Activated T-cell treated with anti-CD3 and anti-CD28 coated beads, Interleukin-2, amount 50 U/mL, for 24 hours (primary cell): ENCODE data around the gene IPCEF1.
A peak's percentile ranks its signal among the peaks of the same experiment; 100 is the strongest.
"Not testable (repeated sequence)": the region's sequence is repeated elsewhere in the genome, so short reads cannot be mapped to it uniquely, and the experiment has no call there.

ENCODE experiments used
- DNase-seq: peaks from one replicate; pipeline ENCODE4 v3.0.0-alpha.2; 2020
- H3K27ac Mint-ChIP-seq: 2 replicates; pipeline ENCODE4 v1.8.0; 2020; ENCODE audit warnings: mild to moderate bottlenecking, mixed read lengths
- H3K27me3 Mint-ChIP-seq: 2 replicates; pipeline ENCODE4 v1.8.0; 2020; ENCODE audit warnings: mixed read lengths
- H3K36me3 Mint-ChIP-seq: 2 replicates; pipeline ENCODE4 v1.8.0; 2020; ENCODE audit warnings: low read depth, mixed read lengths
- H3K4me1 Mint-ChIP-seq: 2 replicates; pipeline ENCODE4 v1.8.0; 2020; ENCODE audit warnings: low read depth, mixed read lengths
- H3K4me3 Mint-ChIP-seq: 2 replicates; pipeline ENCODE4 v1.8.0; 2020; ENCODE audit warnings: mild to moderate bottlenecking, moderate library complexity, mixed read lengths
- H3K9me3 Mint-ChIP-seq: 2 replicates; pipeline ENCODE4 v1.8.0; 2020; ENCODE audit warnings: mixed read lengths

The IPCEF1 gene

DNA sequence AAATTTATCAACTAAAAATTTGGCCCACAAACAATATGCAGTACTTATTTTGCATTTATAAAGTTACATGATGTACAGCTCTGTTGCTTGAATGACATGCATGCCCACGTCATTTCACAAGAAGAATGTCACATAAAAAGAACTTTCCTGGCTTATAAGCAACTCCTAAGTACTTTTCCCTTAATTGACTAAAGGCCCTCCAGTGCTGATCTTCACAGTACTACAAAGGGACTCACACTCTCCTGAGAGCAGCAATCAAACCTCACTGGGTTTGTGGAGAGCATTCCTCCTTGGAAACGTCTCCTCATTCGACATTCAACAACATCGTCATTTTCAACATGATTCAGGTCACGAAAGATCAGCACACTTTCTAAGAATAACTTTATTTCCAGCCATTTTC, 111.1 kb downstream of the IPCEF1 start:
- DNase-seq: no peak
- H3K4me3 Mint-ChIP-seq: peak overlapping the region; percentile 88
- H3K36me3 Mint-ChIP-seq: peaks cover 22% of the 10 kb centered on the region
- H3K27me3 Mint-ChIP-seq: no peaks in the 10 kb centered on the region
- peaks cover 2% of the 10 kb centered on the region for H3K9me3 Mint-ChIP-seq
- peak overlapping the region; percentile 96 for H3K27ac Mint-ChIP-seq
- peaks cover 89% of the 10 kb centered on the region for H3K4me1 Mint-ChIP-seq

DNA sequence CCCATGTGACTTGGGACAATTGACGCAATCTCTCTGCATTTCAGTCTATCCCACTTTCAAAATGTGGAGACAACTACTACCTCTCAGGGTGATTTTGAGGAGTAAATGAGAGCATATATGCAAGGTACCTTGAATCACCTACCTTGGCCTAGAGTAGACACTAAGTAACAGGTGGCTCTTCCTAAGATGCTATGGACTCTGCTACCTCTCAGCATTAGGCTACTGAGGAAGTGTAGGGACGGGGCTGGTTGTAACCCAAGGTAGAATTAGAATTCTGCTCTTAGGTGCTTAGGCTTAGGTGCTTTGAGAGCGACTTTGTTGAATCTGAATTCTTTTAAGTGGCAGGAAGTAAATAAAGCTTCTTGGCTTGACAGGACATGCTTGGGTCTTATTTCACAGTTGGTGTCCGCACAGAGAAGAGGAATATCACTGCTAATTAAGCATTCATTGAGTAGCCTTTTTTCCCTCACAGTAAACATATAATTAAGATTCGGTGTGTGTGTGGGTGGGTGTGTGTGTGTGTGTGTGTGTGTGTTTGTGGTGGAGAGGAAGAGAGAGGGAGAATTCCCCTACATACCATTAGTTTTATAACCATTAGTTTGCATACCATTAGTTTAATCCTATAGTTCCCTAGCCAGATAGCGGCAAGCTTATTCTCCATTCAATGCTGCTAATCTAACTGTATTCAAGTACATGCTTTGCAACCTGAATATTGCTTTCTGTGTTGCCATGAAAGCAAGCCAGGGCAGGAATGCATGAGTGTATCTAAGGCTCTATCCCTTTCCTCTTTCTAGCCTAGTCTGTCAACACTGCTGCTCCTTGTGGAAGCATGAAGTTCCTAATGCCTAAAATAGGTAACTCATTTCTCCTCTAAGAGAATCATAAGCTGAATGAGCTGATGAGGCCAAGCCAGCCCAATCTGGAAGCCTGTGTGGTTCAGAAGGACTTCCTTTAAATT, 112.5 kb downstream of the IPCEF1 start:
- no peak for DNase-seq
- Mint-ChIP-seq H3K9me3 (peaks cover 2% of the 10 kb centered on the region), H3K36me3 (peaks cover 22% of the 10 kb centered on the region), H3K27me3 (no peaks in the 10 kb centered on the region), H3K4me1 (peaks cover 90% of the 10 kb centered on the region), H3K27ac (peak overlapping the region; percentile 96), H3K4me3 (peak overlapping the region; percentile 88)

DNA sequence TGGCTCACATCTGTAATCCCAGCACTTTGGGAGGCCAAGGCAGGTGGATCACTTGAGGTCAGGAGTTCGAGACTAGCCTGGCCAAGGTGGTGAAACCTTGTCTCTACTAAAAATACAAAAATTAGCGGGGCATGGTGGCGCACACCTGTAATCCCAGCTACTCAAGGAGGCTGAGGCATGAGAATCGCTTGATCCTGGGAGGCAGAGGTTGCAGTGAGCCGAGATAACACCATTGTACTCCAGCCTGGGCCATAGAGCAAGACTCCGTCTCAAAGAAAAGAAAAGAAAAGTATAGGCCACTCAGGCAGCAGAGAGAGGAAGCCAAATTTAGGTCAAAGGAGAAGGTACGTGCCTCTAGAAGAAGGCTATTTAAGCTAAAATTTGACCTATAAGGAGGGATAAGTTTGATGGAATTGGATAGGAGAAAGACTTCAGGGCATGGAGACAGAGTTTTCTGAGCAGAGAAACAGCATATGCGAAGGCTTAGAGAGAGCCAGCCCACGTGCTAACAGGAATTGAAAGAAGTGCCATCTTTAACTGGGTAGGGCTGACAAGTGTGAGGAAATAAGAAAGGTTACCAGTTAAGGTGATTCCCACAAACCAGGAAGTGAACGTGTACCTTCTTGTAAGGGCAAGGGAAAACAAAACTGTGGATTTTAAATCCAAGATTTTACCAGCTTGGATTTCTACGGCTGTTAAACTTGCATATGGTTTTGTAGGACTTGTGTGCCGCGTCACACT, 113.8 kb downstream of the IPCEF1 start:
- Mint-ChIP-seq H3K9me3 (peaks cover 2% of the 10 kb centered on the region), H3K27ac (peak overlapping the region; percentile 96), H3K27me3 (no peaks in the 10 kb centered on the region), H3K4me1 (peaks cover 85% of the 10 kb centered on the region), H3K36me3 (peaks cover 22% of the 10 kb centered on the region), H3K4me3 (peak overlapping the region; percentile 88)
- no peak for DNase-seq

DNA sequence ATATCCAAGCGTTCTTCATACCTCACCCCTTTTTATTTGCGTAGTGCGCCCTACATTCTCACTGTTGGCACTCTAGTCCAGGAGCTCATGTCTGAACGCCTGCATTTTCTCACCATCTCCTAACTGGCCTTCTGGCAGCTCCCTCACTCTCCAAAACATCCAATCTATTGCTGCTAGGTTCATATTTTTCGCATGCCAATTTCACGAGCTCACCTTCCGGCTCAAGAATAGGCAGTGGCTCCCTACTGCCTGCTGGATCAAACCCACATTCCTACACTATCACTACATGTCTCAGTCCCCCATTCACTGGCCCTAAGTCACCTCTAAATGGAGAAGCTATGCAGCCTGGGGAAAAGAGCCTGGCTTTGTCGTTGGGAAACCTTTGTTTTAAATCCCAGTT, 115.0 kb downstream of the IPCEF1 start:
- Mint-ChIP-seq H3K9me3 (peaks cover 2% of the 10 kb centered on the region), H3K27ac (peak overlapping the region; percentile 96), H3K4me3 (peak overlapping the region; percentile 50), H3K4me1 (peaks cover 86% of the 10 kb centered on the region), H3K36me3 (peaks cover 18% of the 10 kb centered on the region), H3K27me3 (no peaks in the 10 kb centered on the region)
- no peak for DNase-seq

DNA sequence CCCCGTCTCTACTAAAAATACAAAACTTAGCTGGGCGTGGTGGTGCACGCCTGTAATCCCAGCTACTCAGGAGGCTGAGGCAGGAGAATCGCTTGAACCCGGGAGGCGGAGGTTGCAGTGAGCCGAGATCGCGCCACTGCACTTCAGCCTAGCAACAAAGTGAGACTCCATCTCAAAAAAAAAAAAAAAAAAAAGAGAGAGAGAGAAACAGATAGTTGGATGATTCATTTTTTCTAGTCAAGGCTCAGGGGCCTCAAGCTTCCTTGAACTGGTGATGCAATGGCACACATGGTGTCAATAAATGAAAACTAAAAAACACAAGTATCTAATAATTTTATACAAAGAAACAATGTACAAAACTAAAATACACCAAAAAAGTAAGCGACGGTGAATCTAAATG, 115.5 kb downstream of the IPCEF1 start:
- H3K36me3 Mint-ChIP-seq: peaks cover 18% of the 10 kb centered on the region
- H3K9me3 Mint-ChIP-seq, DNase-seq, H3K27me3 Mint-ChIP-seq: not testable (repeated sequence)
- peak overlapping the region; percentile 96 for H3K27ac Mint-ChIP-seq
- peaks cover 86% of the 10 kb centered on the region for H3K4me1 Mint-ChIP-seq
- peak overlapping the region; percentile 50 for H3K4me3 Mint-ChIP-seq

DNA sequence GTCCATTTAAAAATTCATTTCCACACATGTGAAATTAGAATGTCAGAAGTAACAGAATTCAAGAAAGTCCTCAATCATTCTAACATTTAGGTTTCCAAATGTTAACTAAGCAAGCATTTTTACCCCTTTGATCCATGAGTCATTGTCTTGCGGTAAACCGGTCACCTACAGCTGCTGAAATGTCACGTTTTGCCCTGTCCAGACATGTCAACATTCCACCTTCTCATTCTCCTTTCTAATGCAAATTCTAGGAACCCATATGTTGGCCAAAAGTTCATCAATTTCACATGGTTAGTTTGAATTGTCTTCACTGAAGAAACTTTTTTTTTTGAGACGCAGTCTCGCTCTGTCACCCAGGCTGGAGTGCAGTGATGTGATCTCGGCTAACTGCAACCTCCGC, 117.2 kb downstream of the IPCEF1 start:
- Mint-ChIP-seq H3K4me1 (peaks cover 84% of the 10 kb centered on the region), H3K27me3 (no peaks in the 10 kb centered on the region), H3K36me3 (peaks cover 18% of the 10 kb centered on the region), H3K4me3 (peak overlapping the region; percentile 55), H3K9me3 (peaks cover 2% of the 10 kb centered on the region), H3K27ac (peak overlapping the region; percentile 87)
- no peak for DNase-seq

DNA sequence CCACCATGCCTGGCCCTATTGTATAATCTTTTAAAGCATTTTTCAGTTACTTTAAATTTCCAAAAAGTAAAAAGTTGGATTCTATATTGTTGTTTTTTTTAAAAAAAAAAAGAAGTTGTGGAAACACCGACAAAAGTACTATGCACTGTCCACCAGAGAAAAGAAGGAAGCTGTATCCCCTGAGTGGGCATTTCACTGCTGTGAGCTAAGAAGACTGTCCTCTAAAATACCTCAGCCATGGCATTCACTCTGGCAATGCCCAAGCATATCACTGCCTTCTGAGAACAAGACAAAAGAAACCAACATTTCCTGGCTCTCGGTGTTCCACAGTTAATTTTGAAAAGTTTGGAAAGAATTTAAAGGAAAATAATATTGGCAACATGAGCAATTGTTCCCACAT, 117.8 kb downstream of the IPCEF1 start:
- peaks cover 2% of the 10 kb centered on the region for H3K9me3 Mint-ChIP-seq
- peak overlapping the region; percentile 87 for H3K27ac Mint-ChIP-seq
- peaks cover 18% of the 10 kb centered on the region for H3K36me3 Mint-ChIP-seq
- no peak for DNase-seq
- peak overlapping the region; percentile 55 for H3K4me3 Mint-ChIP-seq
- peaks cover 84% of the 10 kb centered on the region for H3K4me1 Mint-ChIP-seq
- no peaks in the 10 kb centered on the region for H3K27me3 Mint-ChIP-seq

DNA sequence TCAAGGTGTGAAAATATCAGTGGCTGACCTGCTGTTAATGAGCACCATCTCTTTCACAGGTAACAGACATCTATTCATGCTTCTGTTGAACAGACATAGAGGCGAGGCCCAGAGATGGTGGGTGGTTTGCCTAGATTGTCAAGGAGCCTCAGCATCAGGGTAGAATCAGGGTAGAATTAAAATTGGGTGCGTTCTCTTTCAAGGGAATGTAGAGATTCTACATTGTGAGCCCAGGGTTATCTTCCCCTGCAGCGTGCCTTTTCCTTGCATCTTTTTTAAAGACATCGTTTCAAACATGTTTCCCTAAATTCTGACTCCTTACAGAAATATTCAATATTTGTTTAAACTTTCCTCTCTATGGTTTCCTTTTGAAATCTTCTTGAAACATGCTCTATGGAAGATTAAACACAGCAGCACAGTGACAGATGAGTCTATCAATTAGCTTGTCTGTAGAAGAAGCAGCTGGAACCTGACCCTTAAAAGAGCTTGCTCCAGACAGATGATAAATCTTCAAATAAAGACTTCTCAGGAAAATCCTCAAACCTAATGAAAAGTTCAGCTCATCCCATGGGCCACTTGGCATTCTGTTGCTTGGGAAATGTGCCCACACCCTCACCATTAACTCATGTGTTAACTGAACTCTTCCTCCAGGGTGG, 119.8 kb downstream of the IPCEF1 start:
- H3K4me3 Mint-ChIP-seq: no peak overlapping the region
- DNase-seq: no peak
- H3K36me3 Mint-ChIP-seq: peaks cover 7% of the 10 kb centered on the region
- no peak overlapping the region for H3K27ac Mint-ChIP-seq
- peaks cover 84% of the 10 kb centered on the region for H3K4me1 Mint-ChIP-seq
- no peaks in the 10 kb centered on the region for H3K9me3 Mint-ChIP-seq
- H3K27me3 Mint-ChIP-seq: no peaks in the 10 kb centered on the region

DNA sequence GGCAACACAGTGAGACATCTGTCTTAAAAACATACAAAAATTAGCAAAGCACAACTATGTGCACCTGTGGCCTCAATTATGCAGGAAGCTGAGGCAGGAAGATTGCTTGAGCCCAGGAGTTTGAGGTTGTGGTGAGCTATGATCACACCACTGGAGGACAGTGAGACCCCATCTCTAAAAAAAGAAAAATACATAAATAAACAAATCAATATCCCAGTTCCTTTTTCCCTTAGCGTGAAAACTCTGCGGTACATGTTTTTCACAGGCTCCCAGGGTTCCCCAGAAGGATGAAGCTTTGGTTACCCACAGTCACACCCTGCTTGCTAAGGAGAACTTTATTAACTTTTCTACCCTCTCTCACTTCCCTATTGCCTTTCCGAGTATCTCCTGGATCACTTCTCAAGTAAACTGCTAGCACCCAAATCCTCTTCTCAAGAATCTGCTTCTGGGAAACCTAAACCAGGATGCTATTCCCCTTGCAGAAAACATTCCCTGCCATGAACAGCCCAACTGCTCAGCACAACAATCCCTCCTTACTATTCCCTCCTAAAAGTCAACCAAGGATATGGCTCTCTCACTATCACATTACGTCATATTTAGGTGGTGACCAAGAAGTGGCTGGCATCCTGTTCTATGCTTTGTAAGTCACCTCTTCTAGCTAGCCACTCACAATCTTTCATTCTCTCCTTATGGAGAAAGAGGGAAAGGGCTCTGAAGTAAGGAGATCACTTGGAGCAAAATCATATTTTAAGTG, 122.4 kb downstream of the IPCEF1 start:
- no peak for DNase-seq

DNA sequence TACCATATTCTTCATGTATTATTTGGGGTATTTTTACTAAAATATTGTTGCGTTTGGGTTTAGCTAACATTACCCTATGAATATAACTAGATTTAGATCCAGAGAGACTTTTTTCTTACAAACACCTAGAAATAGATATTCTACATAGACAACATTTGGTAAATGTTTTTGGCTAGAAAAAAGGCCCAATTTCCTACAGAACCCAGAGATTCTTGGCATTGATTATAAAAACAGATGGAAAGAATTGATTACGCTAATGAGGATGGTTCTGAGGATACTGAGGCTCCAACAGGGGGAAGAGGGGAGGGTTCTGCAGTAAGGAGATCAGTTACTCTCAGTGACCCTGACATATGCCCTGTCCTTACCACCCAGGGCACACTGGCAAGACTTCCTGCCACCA, 123.2 kb downstream of the IPCEF1 start:
- Mint-ChIP-seq H3K27ac (peak overlapping the region; percentile 87), H3K4me1 (peaks cover 84% of the 10 kb centered on the region), H3K36me3 (peaks cover 13% of the 10 kb centered on the region), H3K27me3 (no peaks in the 10 kb centered on the region), H3K4me3 (no peak overlapping the region), H3K9me3 (no peaks in the 10 kb centered on the region)
- no peak for DNase-seq

More for the DNA sequence above, 122.4 kb downstream of the IPCEF1 start:
- Mint-ChIP-seq H3K4me3 (peak overlapping the region; percentile 22), H3K27me3 (no peaks in the 10 kb centered on the region), H3K27ac (peak overlapping the region; percentile 87), H3K4me1 (peaks cover 83% of the 10 kb centered on the region), H3K9me3 (no peaks in the 10 kb centered on the region), H3K36me3 (peaks cover 9% of the 10 kb centered on the region)

DNA sequence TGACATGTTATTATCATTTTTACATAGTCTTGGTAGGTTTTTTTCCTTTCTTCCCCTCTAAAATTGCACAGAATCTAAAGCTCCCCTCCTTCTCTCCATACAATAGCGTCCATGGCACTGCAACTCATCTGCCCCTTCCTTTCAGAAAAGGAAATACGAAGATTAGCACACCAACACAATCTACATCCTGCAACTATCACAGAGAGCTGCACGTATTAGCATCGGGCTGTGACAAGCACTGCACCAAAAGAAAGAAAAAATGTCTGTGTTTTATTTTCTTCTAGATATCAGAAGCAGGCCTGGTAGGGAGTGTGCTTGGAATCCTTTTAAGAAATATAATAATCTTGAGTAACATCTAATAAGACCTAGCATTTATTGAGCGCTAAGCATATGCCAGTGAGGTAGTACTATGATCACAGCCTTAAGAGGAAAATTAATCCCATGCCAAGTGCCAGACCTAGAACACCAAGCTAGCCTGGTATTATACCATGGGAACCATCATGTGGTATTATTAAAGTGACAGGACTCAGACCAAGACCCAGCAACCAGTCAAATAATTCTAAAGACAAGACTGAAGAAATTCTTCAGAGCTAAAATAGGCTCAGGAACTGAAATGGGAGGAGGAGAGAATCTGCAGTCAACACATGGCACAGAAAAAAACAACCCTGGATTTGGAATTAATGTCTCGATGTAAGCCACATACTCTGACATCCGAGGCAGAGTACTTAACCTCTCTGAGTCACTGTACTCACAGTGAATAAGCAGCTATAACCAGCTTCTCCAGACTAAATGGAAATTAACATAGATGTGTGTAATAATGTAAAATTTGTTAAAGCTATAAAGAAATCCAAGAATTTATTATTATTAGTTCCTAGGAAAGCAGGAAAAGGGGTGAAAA, 124.3 kb downstream of the IPCEF1 start:
- Mint-ChIP-seq H3K4me1 (peaks cover 86% of the 10 kb centered on the region), H3K27ac (peak overlapping the region; percentile 91), H3K9me3 (no peaks in the 10 kb centered on the region), H3K4me3 (peak overlapping the region; percentile 56), H3K36me3 (peaks cover 18% of the 10 kb centered on the region), H3K27me3 (no peaks in the 10 kb centered on the region)
- no peak for DNase-seq

DNA sequence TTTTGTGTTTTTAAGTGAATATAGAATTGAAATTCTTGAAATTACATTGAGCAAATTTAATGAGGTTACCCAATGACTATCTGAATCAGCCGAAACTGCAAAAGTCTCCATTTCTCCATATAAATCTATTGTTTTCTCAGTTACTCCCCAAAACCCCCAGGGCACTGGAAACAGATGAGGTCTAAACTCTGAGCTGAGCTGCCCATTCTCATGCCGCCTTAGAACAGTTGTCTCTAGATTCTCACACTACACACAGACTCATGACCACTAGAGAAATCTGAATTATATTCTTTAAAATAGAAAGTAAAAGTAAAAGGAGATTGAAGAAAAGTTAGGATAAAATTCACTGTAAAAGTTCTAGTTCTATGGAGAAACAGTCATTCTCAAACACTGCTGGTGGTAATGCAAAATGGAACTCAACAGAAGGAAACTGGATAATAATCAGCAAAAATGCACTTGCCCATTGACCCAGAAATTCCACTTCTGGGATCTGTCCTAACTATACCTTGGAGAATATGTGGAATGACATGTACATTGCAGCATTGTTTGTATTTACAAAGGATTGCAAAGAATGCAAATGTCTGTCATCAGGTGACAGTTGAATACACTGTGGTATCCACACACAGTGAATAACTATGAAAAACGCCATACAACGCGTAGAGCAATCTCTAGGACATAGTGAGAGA, 125.5 kb downstream of the IPCEF1 start:
- H3K4me1 Mint-ChIP-seq: peaks cover 81% of the 10 kb centered on the region
- H3K36me3 Mint-ChIP-seq: peaks cover 20% of the 10 kb centered on the region
- peak overlapping the region; percentile 91 for H3K27ac Mint-ChIP-seq

DNA sequence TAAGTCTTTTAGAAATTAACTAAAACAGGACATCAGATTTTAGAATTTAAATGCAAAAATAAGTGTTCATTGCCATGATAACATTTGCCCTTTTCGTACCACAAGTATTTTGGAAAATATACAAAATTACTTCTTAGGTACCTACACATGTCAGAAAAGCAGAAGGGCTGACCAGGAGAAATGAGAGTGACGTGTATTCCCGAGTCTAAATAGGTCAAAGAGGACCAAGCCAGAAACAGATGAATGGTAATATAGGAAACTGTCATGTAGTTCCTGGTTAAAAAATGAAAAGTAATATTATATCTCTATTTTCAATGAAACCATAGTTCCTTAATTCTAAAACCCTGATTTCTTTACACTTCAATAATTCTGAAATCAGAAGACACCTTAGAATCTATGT, 126.2 kb downstream of the IPCEF1 start:
- Mint-ChIP-seq H3K27me3 (no peaks in the 10 kb centered on the region), H3K36me3 (peaks cover 19% of the 10 kb centered on the region), H3K4me1 (peaks cover 81% of the 10 kb centered on the region), H3K9me3 (no peaks in the 10 kb centered on the region), H3K4me3 (peak overlapping the region; percentile 63), H3K27ac (peak overlapping the region; percentile 90)
- DNase-seq: no peak

More for the DNA sequence above, 125.5 kb downstream of the IPCEF1 start:
- Mint-ChIP-seq H3K27me3 (no peaks in the 10 kb centered on the region), H3K9me3 (no peaks in the 10 kb centered on the region), H3K4me3 (peak overlapping the region; percentile 56)
- DNase-seq: no peak
